DMS 273 treated with DMSO at 0.1 percent for 48 hours (cell line): ENCODE results near the gene GAP43.

ENCODE experiments used
- DNase-seq: peaks from one replicate; lab custom pipeline; 2025; lab: John Stamatoyannopoulos, UW

Gene GAP43

GRCh38 chr3:115766587-115767482 is 143.5 kb downstream of the GAP43 start:
- DNase-seq, result no peak

GRCh38 chr3:115768661-115769060 is 145.4 kb downstream of the GAP43 start:
- DNase-seq, result no peak
